GM23248 (cell line): Measurements from ENCODE around the gene PHF12. TPM values are rescaled to one million over a fixed set of nuclear protein-coding genes. Genes with fewer than 3 reads are reported as not detected.

Experiments
- DNase-seq: peaks from one replicate; pipeline ENCODE4 v3.0.0-alpha.2; 2015
- H2AFZ ChIP-seq: fragments of 200-600 bp; sonication (generic); 2 replicates; pipeline ENCODE4 v1.6.1; 2016; ENCODE audit warnings: antibody characterized with exemption
- H3F3A ChIP-seq: fragments of 200-600 bp; sonication (generic); 2 replicates; pipeline ENCODE4 v1.6.1; 2016; ENCODE audit warnings: mild to moderate bottlenecking, antibody characterized with exemption, mixed run types; ENCODE audit not compliant: insufficient read depth
- H3K27ac ChIP-seq: fragments of 200-600 bp; sonication (generic); 2 replicates; pipeline ENCODE4 v1.5.1; 2016; ENCODE audit warnings: mild to moderate bottlenecking
- H3K27me3 ChIP-seq: fragments of 200-600 bp; sonication (generic); replicated peaks from 2 replicates; pipeline ENCODE4 v1.6.1; 2016; ENCODE audit warnings: mild to moderate bottlenecking; ENCODE audit not compliant: insufficient read depth
- H3K36me3 ChIP-seq: fragments of 200-600 bp; sonication (generic); 2 replicates; pipeline ENCODE4 v1.6.1; 2016; ENCODE audit warnings: low read depth, mild to moderate bottlenecking
- H3K4me1 ChIP-seq: fragments of 200-600 bp; sonication (generic); 2 replicates; pipeline ENCODE4 v1.6.1; 2016; ENCODE audit warnings: mild to moderate bottlenecking; ENCODE audit not compliant: insufficient read depth
- H3K4me2 ChIP-seq: fragments of 200-600 bp; sonication (generic); one replicate; pipeline ENCODE4 v1.6.1; 2016; ENCODE audit warnings: mild to moderate bottlenecking; ENCODE audit not compliant: unreplicated experiment
- H3K4me3 ChIP-seq: fragments of 200-600 bp; sonication (generic); 2 replicates; pipeline ENCODE4 v1.5.1; 2016; ENCODE audit warnings: mild to moderate bottlenecking
- H3K79me2 ChIP-seq: fragments of 200-600 bp; sonication (generic); 2 replicates; pipeline ENCODE4 v1.6.1; 2016; ENCODE audit warnings: mild to moderate bottlenecking; ENCODE audit not compliant: insufficient read depth
- H3K9ac ChIP-seq: fragments of 200-600 bp; sonication (generic); 2 replicates; pipeline ENCODE4 v1.6.1; 2016; ENCODE audit warnings: mild to moderate bottlenecking
- H3K9me2 ChIP-seq: fragments of 200-600 bp; sonication (generic); 2 replicates; pipeline ENCODE4 v1.6.1; 2016; ENCODE audit warnings: mixed run types, mild to moderate bottlenecking, moderate library complexity; ENCODE audit not compliant: insufficient read depth
- H3K9me3 ChIP-seq: fragments of 200-600 bp; sonication (generic); one replicate; pipeline ENCODE4 v1.6.1; 2017; ENCODE audit warnings: low read depth
- H4K20me1 ChIP-seq: fragments of 200-600 bp; sonication (generic); 2 replicates; pipeline ENCODE4 v1.6.0; 2016; ENCODE audit not compliant: insufficient read depth
- EZH2 ChIP-seq: fragments of 200-600 bp; sonication (generic); IDR thresholded peaks from 2 replicates; pipeline ENCODE4 v1.6.1; 2018; ENCODE audit warnings: antibody characterized with exemption, mild to moderate bottlenecking; ENCODE audit not compliant: insufficient read depth, poor library complexity, severe bottlenecking
- EZH2phosphoT487 ChIP-seq: fragments of 200-600 bp; sonication (generic); IDR thresholded peaks from 2 replicates; pipeline ENCODE4 v1.6.1; 2018; ENCODE audit warnings: antibody characterized with exemption, moderate library complexity, mild to moderate bottlenecking, low read depth; ENCODE audit not compliant: insufficient read depth
- WGBS, 2 experiments: methylation state at CpG; one replicate each; pipeline ENCODE4 v1.1.6; 2015 to 2017; ENCODE audit warnings: low lambda C conversion rate in 2 of 2, low coverage in 1 of 2; ENCODE audit errors: missing lambda C conversion rate in 2 of 2; 5-methylcytosine and 5-hydroxymethylcytosine counted together
- in situ Hi-C: fragments of 300-500 bp; cut with MboI; formaldehyde crosslinking; loops from 2 replicates; pipeline ENCODE4 v1.15.0; 2020
- polyA plus RNA-seq: library from polyadenylated mRNA; unstranded; fragments of >200 nt; fragmentation: Nextera tagmentation; extraction: Ambion mirVana; gene quantifications from 2 replicates; pipeline ENCODE4 v1.2.1, GENCODE V29; 2016
- total RNA-seq: library from RNA; depleted of rRNA; stranded (reverse); fragments of >200 nt; shearing (Covaris generic); gene quantifications from 2 replicates; pipeline ENCODE4 v1.2.3, GENCODE V29; 2014

Gene PHF12
- total and polyA plus RNA-seq, 2 experiments from 2014 or later, result 6.1 to 27.7 TPM

DNA sequence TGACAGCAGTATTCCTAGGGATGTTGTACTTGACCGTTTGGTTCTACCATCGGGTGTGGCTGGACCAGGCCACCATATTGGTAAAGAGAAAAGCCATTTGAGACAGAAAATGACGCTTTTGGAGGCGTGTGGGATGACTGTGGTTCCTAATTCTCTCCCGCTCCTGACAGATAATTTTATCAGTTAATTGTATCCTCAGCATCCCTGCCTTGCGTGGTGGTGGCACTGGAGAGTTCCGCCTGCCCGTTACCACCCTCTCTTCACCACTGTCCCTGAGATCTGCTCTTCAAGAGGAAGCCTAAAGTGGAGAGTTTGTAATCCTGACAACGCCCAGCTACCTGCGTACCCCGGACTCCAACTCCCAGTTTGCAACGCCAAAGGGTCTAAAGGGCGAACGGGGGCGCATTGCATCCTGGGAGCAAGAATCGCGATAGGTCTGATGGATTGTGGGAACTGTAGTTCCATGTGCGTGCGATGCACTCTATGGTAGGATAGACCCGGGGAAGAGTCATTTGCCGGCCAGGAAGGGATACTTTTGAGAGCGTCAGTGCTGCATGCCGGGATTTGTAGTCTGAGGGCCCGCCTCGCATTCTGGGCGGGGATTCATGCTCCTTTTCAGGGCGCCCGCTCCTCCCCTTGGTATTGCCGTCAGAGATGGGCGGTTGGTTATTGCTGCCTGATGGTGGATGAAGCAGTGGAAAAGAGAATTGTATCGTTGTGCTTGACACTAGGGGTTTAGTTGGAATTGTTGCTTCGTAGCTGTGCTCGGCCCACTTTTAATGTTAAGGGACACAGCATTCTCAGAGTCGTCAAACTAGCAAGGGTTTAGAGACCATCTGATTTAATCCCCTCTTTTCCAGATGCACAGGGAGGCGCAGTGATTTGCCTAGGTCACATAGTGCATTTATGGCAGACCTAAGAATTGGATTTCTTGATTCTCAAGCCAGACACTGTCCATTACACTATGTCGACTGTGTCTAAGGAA is 965 bp upstream of the PHF12 start:
- Histone ChIP-seq H3K4me3 (peak overlapping the region; percentile 86), H3K79me2 (peaks cover 39% of the 10 kb centered on the region), H3K36me3 (peaks cover 4% of the 10 kb centered on the region; the same call in 1 of the 2 replicates), H2AFZ (peak overlapping the region; percentile 83), H3K4me2 (peak overlapping the region; percentile 87), H3K4me1 (peaks cover 15% of the 10 kb centered on the region), H3K9me3 (no peaks in the 10 kb centered on the region), H4K20me1 (no peaks in the 10 kb centered on the region), H3F3A (peaks cover 22% of the 10 kb centered on the region), H3K27ac (peak overlapping the region; percentile 94), H3K27me3 (no peaks in the 10 kb centered on the region), H3K9ac (peak overlapping the region; percentile 87), H3K9me2 (no peaks in the 10 kb centered on the region)
- peak; percentile 99 for DNase-seq
- 5% methylated on average over 36 of the region's 36 CpGs for WGBS, 2 experiments
- TF ChIP-seq EZH2 (no peak), EZH2phosphoT487 (no peak)
- in situ Hi-C loops, result no loop called here

DNA sequence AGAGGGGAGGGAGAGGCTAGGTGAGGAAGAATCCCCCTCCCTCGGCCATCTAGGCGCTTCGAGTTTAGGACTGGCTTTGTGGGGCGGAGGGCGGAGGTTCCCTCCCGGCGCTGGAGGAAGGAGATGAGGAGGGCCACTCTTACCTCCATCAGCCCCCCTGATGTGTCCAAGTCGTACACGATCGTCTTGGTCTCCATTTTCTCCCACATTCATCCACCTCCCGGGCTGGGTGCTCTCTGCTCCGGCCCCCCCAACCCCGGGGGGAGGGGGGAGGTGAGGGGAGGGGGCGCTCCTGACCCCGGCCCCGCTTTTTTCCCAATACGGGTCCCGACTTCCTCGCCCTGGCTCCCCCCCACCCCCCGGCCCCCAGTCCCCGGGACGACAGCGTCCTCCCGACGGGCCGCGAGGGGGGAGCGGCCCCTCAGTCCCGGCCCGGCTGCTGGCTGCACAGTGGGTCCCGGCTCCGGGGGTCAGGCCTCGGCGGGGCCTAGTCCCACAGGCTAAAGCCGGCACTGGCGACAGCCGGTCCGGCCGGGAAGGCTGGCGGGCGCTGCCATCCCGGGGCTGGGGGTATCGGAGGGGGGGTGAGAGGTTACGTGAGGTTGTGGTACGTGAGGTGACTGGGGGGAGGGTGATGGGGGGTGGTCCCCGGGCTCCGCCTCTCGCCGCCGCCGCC is 428 bp downstream of the PHF12 start:
- H2AFZ ChIP-seq, result peak overlapping the region; percentile 21; the same call in 1 of the 2 replicates

DNA sequence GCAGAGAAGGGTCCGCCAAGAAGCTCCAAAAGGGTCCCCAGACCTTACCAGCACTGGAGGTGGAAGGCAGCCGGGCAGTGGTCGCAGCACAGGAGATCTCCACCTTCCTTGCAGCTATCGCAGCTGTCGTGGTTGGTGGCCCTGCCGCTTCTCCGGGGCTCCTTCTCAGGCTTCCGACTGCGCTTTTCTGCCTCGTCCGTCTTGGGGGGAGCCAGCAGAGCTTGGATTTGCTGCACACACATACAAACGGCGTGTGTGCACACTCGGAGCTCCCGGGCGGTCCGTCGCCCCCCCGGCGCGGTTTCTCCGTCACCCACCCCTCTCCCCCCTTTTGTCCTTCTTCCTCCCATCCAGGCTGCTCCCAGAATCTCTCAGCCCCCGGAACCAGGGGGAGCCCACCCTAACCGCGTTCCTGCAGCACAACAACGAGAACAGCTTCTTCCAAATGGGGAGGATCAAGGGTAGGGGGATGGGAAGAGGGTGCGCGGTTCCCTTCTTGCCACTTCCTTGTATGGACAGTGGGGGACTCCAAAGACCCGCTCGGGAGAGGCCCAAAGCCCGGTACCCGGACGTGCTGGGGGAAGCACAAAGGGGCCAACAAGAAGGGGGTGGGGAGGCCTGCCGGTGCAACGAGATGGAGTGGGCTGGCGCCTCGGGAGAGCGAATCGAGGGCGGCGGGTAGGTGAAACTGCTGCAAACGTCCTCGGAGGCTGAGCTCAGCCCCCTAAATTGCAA is 1.1 kb downstream of the PHF12 start:
- WGBS, 2 experiments, result 0 to 1% methylated on average over 24 to 43 of the region's 43 CpGs
- peaks cover 42% of the 10 kb centered on the region for H3F3A ChIP-seq
- H3K4me1 ChIP-seq, result peaks cover 33% of the 10 kb centered on the region
- in situ Hi-C loops, result no loop called here
- no peaks in the 10 kb centered on the region for H3K9me2 ChIP-seq
- peak overlapping the region; percentile 81 for H2AFZ ChIP-seq
- peaks cover 4% of the 10 kb centered on the region; the same call in 1 of the 2 replicates for H3K36me3 ChIP-seq
- peaks cover 56% of the 10 kb centered on the region for H3K79me2 ChIP-seq
- H3K27ac ChIP-seq, result peak overlapping the region; percentile 88
- no peak for TF ChIP-seq EZH2
- TF ChIP-seq EZH2phosphoT487, result no peak
- peak; percentile 61 for DNase-seq
- no peaks in the 10 kb centered on the region for H3K9me3 ChIP-seq
- peak overlapping the region; percentile 86 for H3K9ac ChIP-seq
- no peaks in the 10 kb centered on the region for H4K20me1 ChIP-seq
- H3K4me2 ChIP-seq, result peak overlapping the region; percentile 78
- peak overlapping the region; percentile 87 for H3K4me3 ChIP-seq
- no peaks in the 10 kb centered on the region for H3K27me3 ChIP-seq

More for the DNA sequence above, 428 bp downstream of the PHF12 start:
- H3F3A ChIP-seq, result peaks cover 35% of the 10 kb centered on the region
- peak overlapping the region; percentile 87 for H3K4me3 ChIP-seq
- H3K27me3 ChIP-seq, result no peaks in the 10 kb centered on the region
- in situ Hi-C loops, result no loop called here
- peak overlapping the region; percentile 86 for H3K9ac ChIP-seq
- H3K79me2 ChIP-seq, result peaks cover 49% of the 10 kb centered on the region
- TF ChIP-seq EZH2phosphoT487 (no peak), EZH2 (no peak)
- H3K4me1 ChIP-seq, result peaks cover 26% of the 10 kb centered on the region
- no peak for DNase-seq
- H3K9me3 ChIP-seq, result no peaks in the 10 kb centered on the region
- H3K9me2 ChIP-seq, result no peaks in the 10 kb centered on the region
- peaks cover 4% of the 10 kb centered on the region; the same call in 1 of the 2 replicates for H3K36me3 ChIP-seq
- WGBS, 2 experiments, result 0 to 1% methylated on average over 16 to 50 of the region's 51 CpGs
- peak overlapping the region; percentile 88 for H3K27ac ChIP-seq
- H4K20me1 ChIP-seq, result no peaks in the 10 kb centered on the region
- H3K4me2 ChIP-seq, result peak overlapping the region; percentile 78
